Left renal pelvis (tissue), 4 donors: Measurements from ENCODE around the gene MSH3. TPM values are rescaled to one million over a fixed set of nuclear protein-coding genes. Genes with fewer than 3 reads are reported as not detected.
"Not testable (repeated sequence)": the region's sequence is repeated elsewhere in the genome, so short reads cannot be mapped to it uniquely, and the experiment has no call there.

Experiments used
- DNase-seq, 4 donors: peaks; one replicate each; pipeline ENCODE4 v3.0.0-alpha.2; 2013; ENCODE audit warnings: low read depth in 4 of 4, low spot score in 3 of 4
- polyA plus RNA-seq, 4 donors: library from polyadenylated mRNA; unstranded; fragments of 120-200 nt; gene quantifications; one replicate each; pipeline ENCODE4 v1.2.1, GENCODE V29; 2013; ENCODE audit not compliant: insufficient read length in 4 of 4

The MSH3 gene
- polyA plus RNA-seq, 4 donors, result 15.7 to 27.8 (median 19.3) TPM

- DNase-seq, result no peak
Measured at GRCh38 chr5:80784451-80784850, 130.0 kb downstream of the MSH3 start.

- DNase-seq, result not testable (repeated sequence)
Measured at GRCh38 chr5:80789319-80790016, 135.0 kb downstream of the MSH3 start.

GRCh38 chr5:80790698-80791097, 136.2 kb downstream of the MSH3 start:
- DNase-seq, result no peak

- no peak for DNase-seq
Measured at GRCh38 chr5:80793354-80793753, 138.9 kb downstream of the MSH3 start.

DNA sequence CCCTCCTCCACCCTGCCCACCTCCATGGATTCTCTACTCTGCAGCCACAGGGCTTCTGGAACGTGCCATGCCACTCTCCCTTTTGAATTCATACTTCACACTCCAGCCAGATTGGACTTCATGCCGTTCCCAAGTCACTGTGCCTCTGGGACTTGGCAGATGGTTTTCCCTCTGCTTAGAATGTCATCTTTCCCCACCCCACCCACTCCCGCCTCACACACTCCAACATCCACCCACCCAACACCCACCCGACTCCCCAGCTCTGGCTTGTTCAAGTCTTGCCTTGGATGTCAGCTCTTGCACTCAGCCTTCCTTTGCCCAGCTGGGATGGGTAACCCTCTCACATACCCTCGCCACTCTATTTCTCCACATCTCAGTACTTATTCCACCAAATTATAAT, 142.4 kb downstream of the MSH3 start:
- DNase-seq, result no peak

- no peak for DNase-seq
Measured at GRCh38 chr5:80797428-80798024, 143.1 kb downstream of the MSH3 start.

- DNase-seq, result no peak
Measured at GRCh38 chr5:80798166-80798565, 143.7 kb downstream of the MSH3 start.

DNA sequence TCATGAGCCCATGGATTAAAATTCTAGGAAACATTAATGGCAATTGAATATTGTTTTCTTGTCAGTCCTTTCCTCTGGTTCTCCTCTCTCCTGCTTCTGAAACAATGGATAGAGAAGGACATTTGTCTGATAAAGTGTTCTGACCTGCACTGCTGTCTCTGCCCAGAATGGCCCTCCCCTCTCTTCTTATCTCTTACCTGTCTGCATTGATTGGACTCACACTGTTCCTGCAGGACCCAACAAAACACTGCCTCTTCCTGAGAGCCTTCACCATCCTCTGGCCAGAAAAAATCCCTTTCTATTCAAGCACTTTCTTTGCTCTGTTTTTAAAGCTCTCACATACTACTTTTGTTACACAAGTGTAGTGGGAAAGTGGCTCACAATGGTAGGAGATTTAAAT, 144.2 kb downstream of the MSH3 start:
- no peak for DNase-seq

- peak in 1 of 4 donors; percentile 2 for DNase-seq
Measured at GRCh38 chr5:80799041-80799440, 144.6 kb downstream of the MSH3 start.

DNA sequence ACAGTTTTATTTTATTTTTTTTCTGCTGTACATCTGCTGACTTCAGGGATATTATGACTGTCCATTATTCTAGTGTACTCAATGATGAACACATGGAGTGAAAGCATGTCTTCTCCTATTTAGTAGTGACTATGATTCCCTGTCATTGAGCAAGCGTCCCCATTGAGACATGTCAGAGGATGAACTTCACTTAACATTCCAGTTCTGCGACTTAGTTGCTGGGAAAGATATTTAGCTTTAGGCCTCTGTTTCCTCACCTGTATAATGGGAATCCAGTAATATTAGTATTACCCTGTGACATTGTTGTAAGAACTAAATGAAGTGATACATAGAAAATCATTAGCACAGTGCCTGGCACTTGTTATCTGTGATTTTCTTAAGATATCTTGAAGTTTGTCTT, 145.1 kb downstream of the MSH3 start:
- no peak for DNase-seq

GRCh38 chr5:80804332-80804731, 149.9 kb downstream of the MSH3 start:
- DNase-seq, result no peak

GRCh38 chr5:80805038-80805437, 150.6 kb downstream of the MSH3 start:
- DNase-seq, result no peak

GRCh38 chr5:80806929-80807328, 152.5 kb downstream of the MSH3 start:
- no peak for DNase-seq

DNA sequence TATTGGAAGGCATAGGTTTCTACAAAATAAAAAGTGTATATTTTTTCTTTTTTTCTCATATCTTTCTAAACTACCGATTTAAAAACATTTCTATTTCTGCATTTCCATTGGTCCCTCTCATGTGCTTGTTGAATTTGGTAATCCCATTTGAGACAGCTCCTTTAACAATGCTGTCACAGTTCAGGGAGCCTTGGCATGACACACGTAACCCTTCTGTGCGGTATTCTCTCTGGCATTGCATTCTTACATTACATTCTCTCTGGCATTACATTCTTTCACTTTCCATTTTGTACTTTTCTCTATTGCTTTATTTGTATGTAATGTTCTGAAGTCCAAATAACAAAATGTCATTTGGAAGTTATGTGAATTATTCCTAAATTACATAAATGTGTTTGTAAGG, 155.0 kb downstream of the MSH3 start:
- no peak for DNase-seq

DNA sequence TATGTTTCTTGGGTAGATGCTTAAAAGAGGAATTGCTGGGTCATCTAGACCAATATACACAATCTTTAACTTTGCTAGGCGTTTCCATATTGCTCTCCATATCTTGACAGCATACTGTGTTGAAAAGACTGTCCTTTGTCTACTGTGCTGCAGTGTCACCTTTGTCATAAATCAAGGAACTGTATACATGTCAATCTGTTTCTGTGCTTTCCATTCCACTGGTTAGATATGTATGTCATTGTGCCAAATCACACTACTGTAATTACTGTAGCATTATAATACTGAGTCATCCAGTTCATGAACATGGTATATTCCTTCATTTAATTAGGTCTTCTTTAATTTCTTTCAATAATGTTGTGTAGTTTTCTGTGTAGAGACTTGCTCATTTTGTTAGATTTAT, 156.0 kb downstream of the MSH3 start:
- DNase-seq, result no peak

GRCh38 chr5:80816590-80816989, 162.1 kb downstream of the MSH3 start:
- DNase-seq, result no peak

GRCh38 chr5:80820685-80821084, 166.2 kb downstream of the MSH3 start:
- no peak for DNase-seq

GRCh38 chr5:80822640-80823039, 168.2 kb downstream of the MSH3 start:
- DNase-seq, result no peak

DNA sequence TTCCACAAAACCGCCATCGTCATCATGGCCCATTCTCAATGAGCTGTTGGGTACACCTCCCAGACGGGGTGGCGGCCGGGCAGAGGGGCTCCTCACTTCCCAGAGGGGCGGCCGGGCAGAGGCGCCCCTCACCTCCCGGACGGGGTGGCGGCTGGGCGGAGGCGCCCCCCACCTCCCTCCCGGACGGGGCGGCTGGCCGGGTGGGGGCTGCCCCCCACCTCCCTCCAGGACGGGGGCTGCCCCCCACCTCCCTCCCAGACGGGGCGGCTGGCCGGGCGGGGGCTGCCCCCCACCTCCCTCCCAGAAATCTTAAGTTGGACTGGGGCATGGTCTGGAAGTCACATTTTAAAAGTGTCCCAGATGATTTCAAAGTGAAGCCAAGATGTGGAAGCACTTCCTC, 169.7 kb downstream of the MSH3 start:
- DNase-seq, result not testable (repeated sequence)

GRCh38 chr5:80825786-80826460, 171.5 kb downstream of the MSH3 start:
- no peak for DNase-seq

GRCh38 chr5:80834710-80835109, 180.3 kb downstream of the MSH3 start:
- no peak for DNase-seq

DNA sequence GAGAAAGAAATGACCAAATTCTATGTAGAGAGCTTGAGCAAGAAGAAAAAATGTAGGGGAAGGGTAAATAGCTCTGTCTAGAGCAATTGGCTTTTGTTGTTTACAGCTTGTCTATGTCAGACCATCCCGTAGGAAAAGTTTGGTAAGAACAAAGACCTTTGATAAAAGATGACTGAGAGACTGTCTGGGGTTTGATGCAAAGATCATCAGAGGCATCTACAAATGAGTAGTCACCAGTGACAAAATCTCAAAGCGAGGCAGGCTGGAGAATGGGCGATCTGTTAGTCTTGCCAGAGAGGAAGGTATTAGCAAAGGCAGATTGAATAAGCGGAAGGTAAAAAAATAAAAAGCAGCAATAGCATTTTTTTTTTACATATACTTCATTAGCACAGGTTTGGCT, 180.7 kb downstream of the MSH3 start:
- DNase-seq, result no peak
